ENCODE data around the gene ASB3. TPM values are rescaled to one million over a fixed set of nuclear protein-coding genes. Genes with fewer than 3 reads are reported as not detected.

ASB3 gene
- polyA plus RNA-seq, 3 donors from 2014 or later = 13.0 to 15.2 (median 13.4) TPM

GRCh38 chr2:53622141-53622540 is 164.6 kb downstream of the ASB3 start:
- H3K9me3 Mint-ChIP-seq = peaks cover 0 to 6% (median 0%) of the 10 kb centered on the region in 6 donors
- DNase-seq = no peak
- H3K4me3 Mint-ChIP-seq = no peak overlapping the region
- no peak overlapping the region for H3K27ac Mint-ChIP-seq
- H3K36me3 Mint-ChIP-seq = no peaks in the 10 kb centered on the region
- no peaks in the 10 kb centered on the region for H3K4me1 Mint-ChIP-seq
- peaks cover 0 to 6% (median 2%) of the 10 kb centered on the region in 3 donors for H3K27me3 Mint-ChIP-seq (ENCODE audit: low read depth in 3 of 3)

DNA sequence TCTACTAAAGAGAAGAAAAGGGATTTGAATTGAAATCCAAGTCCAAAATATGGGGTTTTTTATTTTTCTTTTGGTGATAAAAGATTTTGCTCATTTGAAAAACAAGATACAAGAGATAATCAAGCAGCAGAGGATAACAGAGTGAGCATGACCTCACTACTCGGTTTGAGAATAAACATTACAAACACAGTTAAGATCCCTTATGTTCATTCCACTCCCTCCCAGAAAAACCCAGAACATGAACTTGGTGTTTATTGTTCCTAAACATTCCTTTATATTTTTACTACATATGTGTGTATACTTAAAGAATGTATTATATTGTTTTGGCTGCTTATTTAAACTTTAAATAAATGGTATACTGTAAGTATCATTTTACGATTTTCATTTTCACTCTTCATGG is 165.8 kb downstream of the ASB3 start:
- DNase-seq = no peak
- H3K9me3 Mint-ChIP-seq = peaks cover 0 to 6% (median 0%) of the 10 kb centered on the region in 6 donors
- H3K27me3 Mint-ChIP-seq (ENCODE audit: low read depth in 3 of 3) = peaks cover 0 to 9% (median 2%) of the 10 kb centered on the region in 3 donors
- H3K4me3 Mint-ChIP-seq = no peak overlapping the region
- H3K4me1 Mint-ChIP-seq = no peaks in the 10 kb centered on the region
- H3K27ac Mint-ChIP-seq = no peak overlapping the region
- H3K36me3 Mint-ChIP-seq = no peaks in the 10 kb centered on the region

Other genes starting within 250 kb of the ASB3 start
- gene CHAC2, start 19.1 kb downstream of the ASB3 start, polyA plus RNA-seq = 1 to 10 TPM; 2.3 to 4.3 (median 3.0) TPM
- 10 to 100 TPM; 43.2 to 94.3 (median 46.0) TPM for gene ERLEC1, start 91 bp upstream of the ASB3 start, polyA plus RNA-seq
- gene GPR75, start 73.0 kb upstream of the ASB3 start, polyA plus RNA-seq = not detected
- gene PSME4, start 184.0 kb upstream of the ASB3 start, polyA plus RNA-seq = 1 to 10 TPM; 1.8 to 8.8 (median 4.2) TPM

Data from immature natural killer cell (primary cell).